ENCODE results near the gene APBA2. TPM values are rescaled to one million over a fixed set of nuclear protein-coding genes. Genes with fewer than 3 reads are reported as not detected.

APBA2 gene
- total RNA-seq, 1 donor from 2014 or later: 2.2 TPM

DNA sequence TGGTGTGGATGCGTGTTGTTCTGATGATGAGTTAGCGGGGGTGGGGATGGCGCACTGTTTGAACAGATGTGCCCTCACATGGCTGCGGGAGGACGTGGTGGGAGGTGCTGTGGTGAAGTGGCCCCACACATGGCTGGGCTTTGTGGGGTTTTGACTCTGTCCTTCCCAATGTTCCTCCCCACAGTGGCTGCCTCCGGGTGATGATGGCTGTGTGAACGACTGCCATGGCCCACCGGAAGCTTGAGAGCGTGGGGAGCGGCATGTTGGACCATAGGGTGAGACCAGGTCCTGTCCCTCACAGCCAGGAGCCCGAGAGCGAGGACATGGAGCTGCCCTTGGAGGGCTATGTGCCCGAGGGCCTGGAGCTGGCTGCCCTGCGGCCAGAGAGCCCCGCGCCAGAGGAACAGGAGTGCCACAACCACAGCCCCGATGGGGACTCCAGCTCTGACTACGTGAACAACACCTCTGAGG is 167.9 kb downstream of the APBA2 start:
- DNase-seq (ENCODE audit: low spot score): peak; percentile 83

GRCh38 chr15:29054171-29055045 is 168.6 kb downstream of the APBA2 start:
- peak; percentile 74 for DNase-seq (ENCODE audit: low spot score)

GRCh38 chr15:29055876-29056275 is 170.1 kb downstream of the APBA2 start:
- no peak for DNase-seq (ENCODE audit: low spot score)

- DNase-seq (ENCODE audit: low spot score): no peak
These were observed 171.2 kb downstream of the APBA2 start for GRCh38 chr15:29056839-29057450.

DNA sequence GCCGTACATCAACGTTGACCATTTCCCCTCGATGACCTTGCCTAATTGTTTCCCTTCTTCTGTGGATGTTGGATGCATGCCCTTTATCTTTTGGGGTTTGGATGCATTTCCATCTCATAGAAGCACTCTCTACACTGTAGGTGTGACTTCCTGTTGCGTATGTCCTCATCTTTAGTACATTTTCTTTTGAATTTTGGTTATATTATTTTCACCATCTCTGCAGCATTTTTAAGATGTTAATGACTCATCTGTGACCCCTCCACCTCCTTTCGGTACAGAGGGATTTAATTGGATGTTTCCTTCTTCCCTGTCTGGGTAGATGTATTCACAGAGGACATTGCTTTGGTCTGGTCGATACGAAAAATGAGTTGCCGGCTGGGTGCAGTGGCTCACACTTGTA is 172.1 kb downstream of the APBA2 start:
- DNase-seq (ENCODE audit: low spot score): no peak

DNA sequence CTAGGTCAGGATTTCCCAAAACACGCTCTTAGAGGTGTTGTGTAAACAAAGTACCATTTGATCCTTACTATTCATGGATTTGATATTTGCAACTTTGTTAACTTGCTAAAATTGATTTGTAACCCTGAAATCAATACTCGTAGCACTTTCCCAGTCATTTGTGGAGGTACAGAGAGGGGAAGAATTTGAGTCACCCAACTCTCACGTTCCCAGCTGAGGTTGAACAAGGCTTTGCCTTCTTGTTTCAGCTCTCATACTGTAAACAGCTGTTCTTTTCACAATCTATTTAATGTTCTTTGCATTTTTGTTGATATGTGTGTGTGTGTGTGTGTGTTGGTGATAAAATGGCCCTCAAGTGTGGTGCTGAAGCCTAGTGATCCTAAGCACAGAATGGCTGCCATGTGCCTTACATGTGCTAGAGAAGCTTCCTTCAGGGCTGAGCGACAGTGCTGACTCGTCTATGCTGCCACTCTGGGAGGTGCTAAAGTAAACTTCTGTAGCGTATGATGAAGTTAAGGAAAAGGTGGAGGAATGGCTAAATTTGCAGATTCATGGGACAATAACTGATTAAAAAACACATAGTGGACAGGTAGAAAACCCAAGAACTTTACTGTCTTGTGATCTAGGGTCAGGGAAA is 173.2 kb downstream of the APBA2 start:
- DNase-seq (ENCODE audit: low spot score): peak; percentile 33

- DNase-seq (ENCODE audit: low spot score): peak; percentile 51
These were observed 174.3 kb downstream of the APBA2 start for GRCh38 chr15:29059871-29060640.

DNA sequence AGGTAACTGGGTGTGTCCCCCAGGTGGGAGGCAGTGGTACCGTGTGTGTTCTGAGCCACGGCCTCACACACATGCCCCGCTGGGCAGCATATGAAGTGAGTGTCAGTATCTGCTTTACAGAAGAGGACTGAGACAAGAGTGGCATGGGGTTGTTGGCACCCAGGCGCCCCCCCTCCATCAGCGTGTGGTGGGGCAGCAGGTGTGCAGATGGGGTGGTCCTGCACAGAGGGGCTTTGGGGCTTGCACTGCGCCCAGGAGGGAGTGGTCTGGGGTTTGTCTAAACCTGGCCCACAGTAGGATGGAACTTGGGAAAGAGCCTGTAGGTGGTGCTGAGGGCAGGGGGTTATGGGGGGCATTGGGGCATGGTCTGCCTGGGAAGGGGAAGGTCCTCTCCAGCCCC is 176.0 kb downstream of the APBA2 start:
- DNase-seq (ENCODE audit: low spot score): peak; percentile 59

- peak; percentile 74 for DNase-seq (ENCODE audit: low spot score)
These were observed 176.4 kb downstream of the APBA2 start for GRCh38 chr15:29062179-29062591.

DNA sequence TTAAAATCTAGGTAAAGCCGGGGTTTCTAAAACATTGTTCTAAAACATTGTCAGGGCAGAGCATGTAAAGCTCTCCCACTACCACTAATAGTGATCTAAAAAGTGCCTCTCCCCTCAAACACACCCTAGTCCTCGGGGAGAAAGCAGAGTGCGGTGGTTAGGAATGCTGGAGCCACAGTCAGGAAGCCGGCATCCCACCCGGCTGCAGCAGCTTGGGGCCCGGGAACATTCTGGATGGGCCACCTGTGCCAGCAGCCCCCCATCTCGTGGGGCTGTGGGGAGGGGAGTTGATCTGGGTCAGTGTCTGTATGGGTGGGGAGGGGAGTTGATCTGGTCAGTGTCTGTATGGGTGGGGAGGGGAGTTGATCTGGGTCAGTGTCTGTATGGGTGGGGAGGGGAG is 176.9 kb downstream of the APBA2 start:
- DNase-seq (ENCODE audit: low spot score): peak; percentile 39

DNA sequence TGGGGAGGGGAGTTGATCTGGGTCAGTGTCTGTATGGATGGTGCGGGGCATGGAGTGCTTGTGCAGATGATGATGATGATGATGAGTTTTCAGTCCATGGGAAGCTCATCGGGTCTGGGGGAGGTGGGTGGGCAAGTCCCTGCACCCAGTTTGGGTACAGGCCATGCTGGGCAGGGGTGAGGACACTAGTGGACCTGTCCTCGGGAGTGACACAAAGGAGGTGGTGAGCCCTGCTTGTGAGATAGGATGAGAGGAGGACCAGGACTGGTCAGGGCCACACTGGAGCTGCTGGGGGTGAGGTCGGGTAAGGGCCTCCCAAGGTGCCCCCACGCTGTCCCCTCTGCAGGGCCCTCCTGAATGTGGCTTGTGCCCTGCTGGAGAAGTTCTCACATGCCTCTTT is 177.9 kb downstream of the APBA2 start:
- DNase-seq (ENCODE audit: low spot score): peak; percentile 82

DNA sequence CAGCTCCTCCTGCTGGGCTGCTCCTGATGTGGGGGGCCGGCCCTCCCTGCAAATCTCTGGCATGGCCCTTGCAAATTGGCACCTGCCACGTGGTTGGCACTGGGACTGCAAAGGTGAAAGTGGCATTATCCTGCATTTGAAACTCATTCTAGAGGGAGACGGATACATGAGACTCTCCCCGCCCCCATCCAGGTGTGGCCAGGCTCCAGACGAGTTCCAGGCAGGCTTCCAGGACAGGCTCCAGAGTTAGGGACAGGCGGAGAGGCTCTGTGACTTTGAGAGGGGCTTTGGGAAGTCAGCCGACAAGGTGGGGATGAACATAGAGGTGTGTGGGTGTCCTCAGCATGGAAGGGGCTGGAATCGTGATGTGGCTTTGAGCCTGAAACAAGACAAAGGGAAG is 178.5 kb downstream of the APBA2 start:
- peak; percentile 55 for DNase-seq (ENCODE audit: low spot score)

GRCh38 chr15:29064731-29065130 is 179.0 kb downstream of the APBA2 start:
- peak; percentile 67 for DNase-seq (ENCODE audit: low spot score)

- DNase-seq (ENCODE audit: low spot score): peak; percentile 67
These were observed 179.8 kb downstream of the APBA2 start for GRCh38 chr15:29065571-29065970.

GRCh38 chr15:29066310-29066709 is 180.5 kb downstream of the APBA2 start:
- DNase-seq (ENCODE audit: low spot score): peak; percentile 9

GRCh38 chr15:29066838-29067237 is 181.1 kb downstream of the APBA2 start:
- DNase-seq (ENCODE audit: low spot score): peak; percentile 26

- DNase-seq (ENCODE audit: low spot score): peak; percentile 35
These were observed 182.2 kb downstream of the APBA2 start for GRCh38 chr15:29067949-29068348.

DNA sequence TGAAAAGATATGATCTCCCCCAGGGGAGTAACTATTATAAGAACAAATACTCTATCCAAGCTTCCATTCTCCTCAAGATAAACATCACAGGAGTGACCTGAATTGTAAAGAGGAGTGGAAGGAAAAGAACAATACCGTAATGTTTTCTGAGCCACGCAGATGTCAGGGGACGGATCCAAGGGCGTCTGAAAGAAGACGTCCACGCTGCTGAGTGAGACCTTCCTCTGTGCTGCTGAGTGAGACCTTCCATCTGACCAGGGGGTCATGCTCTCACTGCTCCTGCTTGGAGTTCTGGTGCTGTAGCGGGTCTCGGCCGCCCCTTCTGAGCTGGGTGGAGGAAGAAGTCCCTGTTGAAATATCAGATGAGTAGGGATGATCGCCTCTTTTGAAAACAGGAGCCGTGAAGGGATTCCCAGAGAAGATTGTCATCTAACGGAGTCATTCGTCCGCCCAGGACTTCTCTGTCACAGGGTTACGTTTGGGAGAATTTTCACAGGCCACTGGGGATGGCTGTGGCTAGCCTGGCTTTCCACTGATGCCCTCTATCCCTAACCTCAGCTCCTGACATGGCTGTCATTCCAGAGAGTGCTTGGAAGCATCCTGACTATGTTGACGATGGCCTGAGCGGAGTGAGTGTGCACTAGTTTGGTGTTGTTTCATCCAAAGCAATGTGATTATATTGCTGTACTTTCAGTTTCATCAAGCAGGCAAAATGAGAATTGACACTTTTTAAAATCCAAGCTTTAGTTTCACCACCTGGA is 184.9 kb downstream of the APBA2 start:
- DNase-seq (ENCODE audit: low spot score): peak; percentile 85

- peak; percentile 71 for DNase-seq (ENCODE audit: low spot score)
These were observed 185.6 kb downstream of the APBA2 start for GRCh38 chr15:29071232-29071881.

DNA sequence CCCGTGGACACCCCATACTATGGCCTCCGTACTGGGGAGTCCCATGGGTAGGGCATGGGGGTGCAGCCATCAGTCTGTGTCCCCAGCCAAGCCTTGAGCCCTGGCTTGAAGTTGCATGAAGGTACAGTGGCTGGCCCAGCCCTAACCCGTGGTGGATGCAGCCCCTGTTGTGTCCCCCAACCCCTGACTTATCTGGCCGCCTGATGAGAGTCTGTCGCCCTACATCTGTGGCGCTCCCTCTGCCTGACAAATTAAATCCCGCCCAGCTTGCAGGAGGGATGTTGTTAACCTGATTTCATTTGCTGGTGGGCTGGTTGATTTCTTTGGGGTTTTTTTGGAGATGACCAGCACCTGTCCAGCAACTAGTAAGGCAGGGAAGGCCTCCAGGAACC is 186.1 kb downstream of the APBA2 start:
- DNase-seq (ENCODE audit: low spot score): no peak
